LNCAP (cell line): ENCODE measurements around the gene LCMT1.

Experiments
- TF ChIP-seq, protein P1 (sequence below): fragments of 450-650 bp; IDR thresholded peaks from 2 replicates; pipeline ENCODE4 v1.5.1; 2017; ENCODE audit warnings: mild to moderate bottlenecking

Gene LCMT1

DNA sequence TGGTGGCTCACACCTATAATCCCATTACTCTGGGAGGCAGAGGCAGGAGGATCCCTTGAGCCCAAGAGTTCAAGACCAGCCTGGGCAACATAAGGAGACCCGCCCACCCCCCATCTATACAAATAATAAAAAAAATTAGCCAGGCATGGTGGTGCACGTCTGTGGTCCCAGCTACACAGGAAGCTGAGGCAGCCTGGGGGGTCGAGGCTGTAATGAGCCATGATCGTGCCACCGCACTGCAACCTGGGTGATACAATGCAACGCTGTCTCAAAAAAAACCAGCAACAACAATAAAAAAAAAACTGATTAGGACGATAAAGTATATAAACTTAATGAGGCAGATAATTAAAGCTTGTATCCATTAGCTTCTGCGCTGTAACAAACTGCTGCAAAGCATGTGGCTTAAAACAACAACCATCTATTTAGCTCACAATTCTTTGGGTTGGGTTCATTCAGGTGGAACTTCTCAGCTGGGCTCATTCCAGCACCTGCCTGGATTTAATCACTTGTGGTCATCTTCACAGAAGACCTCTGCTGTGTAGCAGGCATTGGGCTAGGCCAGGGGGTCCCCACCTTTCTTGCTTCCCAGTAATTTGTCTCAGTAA lies 45.8 kb downstream of the LCMT1 start:
- TF ChIP-seq, protein P1, sequence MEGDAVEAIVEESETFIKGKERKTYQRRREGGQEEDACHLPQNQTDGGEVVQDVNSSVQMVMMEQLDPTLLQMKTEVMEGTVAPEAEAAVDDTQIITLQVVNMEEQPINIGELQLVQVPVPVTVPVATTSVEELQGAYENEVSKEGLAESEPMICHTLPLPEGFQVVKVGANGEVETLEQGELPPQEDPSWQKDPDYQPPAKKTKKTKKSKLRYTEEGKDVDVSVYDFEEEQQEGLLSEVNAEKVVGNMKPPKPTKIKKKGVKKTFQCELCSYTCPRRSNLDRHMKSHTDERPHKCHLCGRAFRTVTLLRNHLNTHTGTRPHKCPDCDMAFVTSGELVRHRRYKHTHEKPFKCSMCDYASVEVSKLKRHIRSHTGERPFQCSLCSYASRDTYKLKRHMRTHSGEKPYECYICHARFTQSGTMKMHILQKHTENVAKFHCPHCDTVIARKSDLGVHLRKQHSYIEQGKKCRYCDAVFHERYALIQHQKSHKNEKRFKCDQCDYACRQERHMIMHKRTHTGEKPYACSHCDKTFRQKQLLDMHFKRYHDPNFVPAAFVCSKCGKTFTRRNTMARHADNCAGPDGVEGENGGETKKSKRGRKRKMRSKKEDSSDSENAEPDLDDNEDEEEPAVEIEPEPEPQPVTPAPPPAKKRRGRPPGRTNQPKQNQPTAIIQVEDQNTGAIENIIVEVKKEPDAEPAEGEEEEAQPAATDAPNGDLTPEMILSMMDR: no peak

DNA sequence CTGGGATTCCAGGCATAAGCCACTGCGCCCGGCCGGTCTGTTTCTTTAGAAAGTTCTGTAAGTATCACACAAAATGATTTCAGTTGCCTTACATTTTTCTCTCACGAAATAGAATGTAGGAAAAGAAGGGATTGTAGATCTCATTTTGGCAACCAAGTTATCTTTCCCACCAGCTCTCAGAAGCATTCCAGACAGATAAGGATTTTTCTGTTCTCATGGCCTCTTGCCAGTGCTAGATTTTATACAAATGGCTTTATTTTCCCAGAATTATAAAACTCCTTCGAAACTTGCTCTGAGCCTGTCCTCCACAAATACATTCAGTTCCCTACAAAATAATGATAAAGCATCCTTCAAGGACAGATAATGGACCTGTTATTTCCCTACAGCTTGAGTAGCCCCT lies 46.9 kb downstream of the LCMT1 start:
- TF ChIP-seq, protein P1: no peak

DNA sequence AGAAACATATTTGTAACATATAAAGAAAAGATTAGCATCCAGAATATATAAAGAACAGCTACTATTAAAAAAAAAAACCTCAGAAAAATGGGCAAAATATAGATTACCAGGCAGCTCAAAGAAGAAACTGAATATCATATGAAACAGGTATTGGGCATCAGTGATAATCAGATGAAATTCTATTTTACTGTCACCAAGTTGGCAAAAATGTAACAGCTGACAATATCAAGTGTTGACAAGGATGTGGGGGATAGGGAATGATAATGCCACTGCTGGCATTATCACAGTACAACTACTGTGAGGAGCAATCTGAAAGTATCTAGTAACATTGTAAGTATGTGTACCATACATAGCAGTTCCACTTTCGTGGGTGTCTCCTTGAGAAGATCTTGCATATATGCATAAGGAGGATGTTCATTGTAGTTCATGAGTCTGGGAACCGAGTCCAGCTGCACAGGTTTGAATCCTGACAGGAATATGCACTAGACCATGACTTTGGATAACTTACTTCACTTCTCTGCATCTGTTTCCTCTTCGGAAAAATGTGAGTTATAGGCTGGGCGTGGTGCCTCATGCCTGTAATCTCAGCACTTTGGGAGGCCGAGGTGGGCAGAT lies 50.3 kb downstream of the LCMT1 start:
- TF ChIP-seq, protein P1: no peak

DNA sequence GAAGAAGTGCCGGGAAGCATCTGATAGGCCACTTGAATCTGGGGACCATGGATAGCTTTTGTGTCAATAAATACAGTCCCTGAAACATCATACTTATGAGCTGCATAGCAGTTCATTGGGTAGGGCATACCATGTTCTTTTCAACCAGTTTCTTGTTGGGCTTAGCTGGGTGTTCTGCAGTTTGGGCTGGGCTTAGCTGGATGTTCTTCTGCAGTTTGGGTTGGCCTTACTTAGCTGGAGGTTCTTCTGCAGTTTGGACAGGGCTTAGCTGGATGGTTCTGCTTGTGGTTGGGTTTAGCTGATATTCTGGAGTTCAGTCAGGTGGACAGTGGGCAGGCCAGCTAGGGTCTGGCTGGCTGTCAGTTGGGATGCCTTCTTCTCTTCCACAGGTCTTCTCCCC lies 52.1 kb downstream of the LCMT1 start:
- TF ChIP-seq, protein P1: no peak

DNA sequence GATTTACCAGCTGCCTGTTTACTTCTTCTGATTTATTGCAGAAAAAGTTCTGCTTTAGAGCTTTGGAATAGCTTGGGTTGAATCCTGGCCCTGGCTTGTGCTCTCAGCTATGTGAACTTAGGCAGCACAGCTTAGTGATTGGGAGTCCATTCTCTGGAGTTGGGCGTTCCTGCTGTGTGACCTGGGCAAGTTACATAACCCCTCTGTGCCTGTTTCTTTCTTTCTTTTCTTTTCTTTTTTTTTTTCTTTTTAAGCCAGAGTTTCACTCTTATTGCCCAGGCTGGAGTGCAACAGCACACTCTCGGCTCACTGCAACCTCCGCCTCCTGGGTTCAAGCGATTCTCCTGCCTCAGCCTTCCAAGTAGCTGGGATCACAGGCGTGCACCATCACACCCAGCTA lies 53.7 kb downstream of the LCMT1 start:
- TF ChIP-seq, protein P1: no peak

DNA sequence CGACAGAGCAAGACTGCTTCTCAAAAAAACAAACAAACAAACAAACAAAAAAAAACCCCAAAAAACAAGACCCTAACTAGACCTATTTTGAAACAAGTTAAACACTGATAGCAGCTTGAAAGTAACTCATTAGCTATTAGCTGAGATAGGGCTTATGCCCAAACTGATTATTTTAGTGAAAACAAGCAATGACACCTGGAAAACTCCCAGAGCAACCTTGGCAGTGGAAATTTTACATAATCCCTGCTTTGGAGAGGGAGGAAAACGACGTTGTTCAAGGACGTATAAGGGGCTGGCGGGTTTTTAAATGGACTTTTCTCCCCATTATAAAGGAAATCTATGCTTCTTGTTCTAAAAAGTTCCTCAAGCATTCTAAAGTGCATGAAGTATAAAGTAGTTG lies 59.8 kb downstream of the LCMT1 start:
- TF ChIP-seq, protein P1: no peak

DNA sequence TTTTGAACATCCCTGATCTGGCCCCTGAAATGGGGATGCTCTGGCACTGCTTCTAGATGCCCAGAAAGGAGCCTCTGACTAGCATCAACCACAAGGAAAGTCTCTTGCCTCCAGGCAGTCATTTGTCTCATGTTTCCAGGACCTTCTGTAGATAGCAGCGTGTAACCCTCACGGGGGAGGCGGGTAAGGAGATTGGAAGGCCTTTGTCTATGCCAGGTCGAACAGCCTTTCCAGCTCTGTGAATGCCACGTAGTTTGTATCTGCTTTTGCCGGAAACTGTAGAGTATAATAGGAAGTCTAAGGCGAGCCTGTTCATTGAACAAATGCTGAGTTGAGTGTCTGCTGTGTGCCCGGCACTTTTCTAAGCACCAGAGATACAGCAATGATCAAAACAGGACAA lies 61.3 kb downstream of the LCMT1 start:
- TF ChIP-seq, protein P1: no peak
